Measurements from ENCODE around the gene ZC3HAV1.

GRCh38 chr7:139004321-139005090 is 105.0 kb downstream of the ZC3HAV1 start:
- TF ChIP-seq POLR2A (IDR thresholded peaks at IDR 0.05; ENCODE audit: low read length) (no peak), GATA1 (IDR thresholded peaks at IDR 0.05; ENCODE audit: low read depth, low read length) (no peak)
